GM19455 (cell line): Measurements from ENCODE around the gene GPX3.

ENCODE experiments used
- ATAC-seq: cut with Tn5 transposase; IDR thresholded peaks from one replicate; pipeline ENCODE4 v1.9.1; 2021; ENCODE audit not compliant: unreplicated experiment

Gene GPX3

GRCh38 chr5:151076616-151077015, 56.2 kb downstream of the GPX3 start:
- no peak for ATAC-seq

GRCh38 chr5:151077419-151077818, 57.0 kb downstream of the GPX3 start:
- ATAC-seq, result no peak

GRCh38 chr5:151077967-151078366, 57.6 kb downstream of the GPX3 start:
- no peak for ATAC-seq
